Naive thymus-derived CD8-positive, alpha-beta T cell (primary cell): ENCODE measurements around the gene CASP8AP2. TPM values are rescaled to one million over a fixed set of nuclear protein-coding genes. Genes with fewer than 3 reads are reported as not detected.
"Not testable (repeated sequence)": the region's sequence is repeated elsewhere in the genome, so short reads cannot be mapped to it uniquely, and the experiment has no call there.

Experiments used
- ATAC-seq, 2 donors: fragments of 150-1000 bp; cut with Tn5 transposase in 1 of 2; sonication (Bioruptor Pico), chemical (Tn5 transposase) in 1 of 2; 1 replicate in 1 of 2; 2 replicates in 1 of 2; pipeline ENCODE4 v1.10.0; 2021; ENCODE audit warnings: mild to moderate bottlenecking in 2 of 2, moderate library complexity in 2 of 2
- POLR2A ChIA-PET: fragments of 350-600 bp; sonication (Branson Sonifier 250); formaldehyde crosslinking; loops from one replicate; lab custom pipeline; 2021; ENCODE audit warnings: antibody characterized with exemption; lab: Charles Lee
- DNase-seq, 10 donors: peaks; one replicate each; pipeline versions ENCODE4 v3.0.0 to v3.0.0-alpha.2; 2020 to 2022
- H3K27ac Mint-ChIP-seq, 10 donors: one replicate each; pipeline ENCODE4 v1.8.0; 2020 to 2022; ENCODE audit warnings: mild to moderate bottlenecking in 10 of 10, mixed read lengths in 10 of 10, moderate library complexity in 4 of 10, inconsistent platforms in 1 of 10
- H3K27me3 Mint-ChIP-seq, 5 donors: one replicate each; pipeline ENCODE4 v1.8.0; 2021 to 2022; ENCODE audit warnings: mixed read lengths in 5 of 5
- H3K36me3 Mint-ChIP-seq, 3 donors: one replicate each; pipeline ENCODE4 v1.8.0; 2020 to 2022; ENCODE audit warnings: mixed read lengths in 3 of 3, mild to moderate bottlenecking in 2 of 3, inconsistent platforms in 1 of 3
- H3K4me1 Mint-ChIP-seq, 4 donors: one replicate each; pipeline ENCODE4 v1.8.0; 2021 to 2022; ENCODE audit warnings: mixed read lengths in 4 of 4
- H3K4me3 Mint-ChIP-seq, 10 donors: one replicate each; pipeline ENCODE4 v1.8.0; 2020 to 2022; ENCODE audit warnings: mild to moderate bottlenecking in 10 of 10, mixed read lengths in 10 of 10, moderate library complexity in 6 of 10, inconsistent platforms in 1 of 10
- H3K9me3 Mint-ChIP-seq, 9 donors: one replicate each; pipeline ENCODE4 v1.8.0; 2020 to 2022; ENCODE audit warnings: mixed read lengths in 9 of 9, mild to moderate bottlenecking in 3 of 9, inconsistent platforms in 1 of 9, moderate library complexity in 1 of 9
- polyA plus RNA-seq, 3 donors: library from polyadenylated mRNA; unstranded; fragments of 300-500 nt; fragmentation: Illumina TruSeq; gene quantifications; one replicate each; pipeline ENCODE4 v1.2.3, GENCODE V29; 2021
- total RNA-seq, 8 experiments: library from RNA in 2 of 8; stranded (reverse) in 2 of 8; gene quantifications; one replicate each; pipeline ENCODE4 v1.2.3 and lab custom pipeline; 2021 to 2026

CASP8AP2 gene
- total and polyA plus RNA-seq, 5 experiments from 2014 or later = 37.7 to 54.4 (median 47.0) TPM

GRCh38 chr6:89828475-89828987 lies 1.1 kb upstream of the CASP8AP2 start:
- not testable (repeated sequence) for ATAC-seq, H3K27me3 Mint-ChIP-seq, H3K9me3 Mint-ChIP-seq, DNase-seq
- H3K4me3 Mint-ChIP-seq = peak overlapping the region; percentile 95 to 99 (median 98)
- peaks cover 0 to 23% (median 9%) of the 10 kb centered on the region in 3 donors for H3K36me3 Mint-ChIP-seq
- H3K27ac Mint-ChIP-seq = peak overlapping the region; percentile 58 to 97 (median 96)
- POLR2A ChIA-PET = interaction anchor here (0.7 to 2.9 kb wide), 6 partner anchors 9 to 749 kb away, joined by 3 to 79 read pairs (median 6); partner anchors contain the start of gene MDN1
- peaks cover 10 to 36% (median 31%) of the 10 kb centered on the region in 4 donors for H3K4me1 Mint-ChIP-seq

- no peaks in the 10 kb centered on the region for H3K9me3 Mint-ChIP-seq
- H3K36me3 Mint-ChIP-seq = peaks cover 0 to 25% (median 9%) of the 10 kb centered on the region in 3 donors
- peak in 1 of 10 donors; percentile 68 for DNase-seq
- H3K27ac Mint-ChIP-seq = peak overlapping the region; percentile 58 to 97 (median 96)
- no peaks in the 10 kb centered on the region for H3K27me3 Mint-ChIP-seq
- peak overlapping the region; percentile 95 to 99 (median 98) for H3K4me3 Mint-ChIP-seq
- peak; percentile 53 to 55 for ATAC-seq
- POLR2A ChIA-PET = interaction anchor here (0.7 to 2.9 kb wide), 10 partner anchors 9 to 750 kb away, joined by 3 to 79 read pairs (median 4); partner anchors contain the start of gene MDN1
- H3K4me1 Mint-ChIP-seq = peaks cover 10 to 38% (median 34%) of the 10 kb centered on the region in 4 donors
These were observed 650 bp upstream of the CASP8AP2 start for GRCh38 chr6:89828988-89829471.

DNA sequence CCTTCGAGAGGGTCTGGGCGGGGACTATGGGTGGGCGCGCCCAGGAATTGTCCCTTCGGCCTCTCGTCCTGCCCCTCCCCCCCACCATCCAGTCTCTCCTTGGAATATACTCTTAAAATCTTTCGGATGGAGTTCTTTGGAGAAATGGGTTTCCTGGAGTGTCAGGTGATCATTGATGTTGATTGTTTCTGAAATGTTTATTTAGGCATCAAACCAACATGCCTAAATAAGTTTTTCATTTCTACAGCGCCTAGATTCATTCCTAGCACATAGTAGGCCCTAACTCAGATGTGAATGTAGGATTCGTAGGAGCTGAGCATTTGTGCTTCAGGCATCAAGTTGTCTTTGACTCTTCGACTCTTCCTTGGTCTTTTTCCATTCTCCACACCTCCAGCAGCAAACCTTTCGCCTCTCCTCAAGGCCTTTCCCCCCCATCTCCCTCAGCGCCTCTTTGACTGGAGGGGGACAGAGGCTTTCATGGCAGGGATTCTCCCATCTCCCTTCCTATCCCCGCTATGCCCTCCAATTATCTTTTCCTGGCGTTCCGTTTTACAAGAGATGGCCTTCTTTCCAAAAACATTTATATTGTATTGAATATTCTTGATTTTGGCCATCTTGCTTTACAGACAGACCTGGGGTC lies 610 bp downstream of the CASP8AP2 start:
- peaks cover 15 to 46% (median 43%) of the 10 kb centered on the region in 4 donors for H3K4me1 Mint-ChIP-seq
- POLR2A ChIA-PET = interaction anchor here (1.2 to 2.9 kb wide), 3 partner anchors 10 to 15 kb away, joined by 4 to 79 read pairs (median 10); partner anchors contain the start of gene MDN1

GRCh38 chr6:89834884-89835792 lies 5.5 kb downstream of the CASP8AP2 start:
- peak overlapping the region; percentile 86 to 96 (median 92) for H3K27ac Mint-ChIP-seq
- H3K4me1 Mint-ChIP-seq = peaks cover 28 to 70% (median 61%) of the 10 kb centered on the region in 4 donors
- no peaks in the 10 kb centered on the region for H3K9me3 Mint-ChIP-seq
- ATAC-seq = peak; percentile 80 to 87
- DNase-seq = peak in 5 of 10 donors; percentile 8 to 34 (median 23)
- no peaks in the 10 kb centered on the region for H3K27me3 Mint-ChIP-seq
- peak overlapping the region; percentile 31 to 86 (median 76) for H3K4me3 Mint-ChIP-seq
- POLR2A ChIA-PET = interaction anchor here (1.1 to 1.4 kb wide), 2 partner anchors 15 to 31 kb away, joined by 3 to 10 read pairs; partner anchors contain the start of gene MDN1
- peaks cover 0 to 51% (median 20%) of the 10 kb centered on the region in 3 donors for H3K36me3 Mint-ChIP-seq

More for the DNA sequence above, 610 bp downstream of the CASP8AP2 start:
- peak in 1 of 10 donors; percentile 7 for DNase-seq
- Mint-ChIP-seq H3K9me3 (no peaks in the 10 kb centered on the region), H3K4me3 (peak overlapping the region; percentile 95 to 99 (median 98)), H3K36me3 (peaks cover 0 to 27% (median 10%) of the 10 kb centered on the region in 3 donors), H3K27ac (peak overlapping the region; percentile 37 to 97 (median 90)), H3K27me3 (no peaks in the 10 kb centered on the region)
- ATAC-seq = no peak

GRCh38 chr6:89836639-89837222 lies 7.1 kb downstream of the CASP8AP2 start:
- H3K4me1 Mint-ChIP-seq = peaks cover 24 to 63% (median 54%) of the 10 kb centered on the region in 4 donors
- H3K27me3 Mint-ChIP-seq = no peaks in the 10 kb centered on the region
- H3K9me3 Mint-ChIP-seq = no peaks in the 10 kb centered on the region
- peaks cover 0 to 53% (median 20%) of the 10 kb centered on the region in 3 donors for H3K36me3 Mint-ChIP-seq
- ATAC-seq (no peak), DNase-seq (no peak)
- peak overlapping the region in 8 of 10 donors; percentile 70 to 88 (median 77) for H3K27ac Mint-ChIP-seq
- POLR2A ChIA-PET = interaction anchor here (0.6 to 1.9 kb wide), 5 partner anchors 11 to 199 kb away, joined by 3 to 4 read pairs (median 3); no protein-coding TSS in a partner anchor
- peak overlapping the region in 7 of 10 donors; percentile 1 to 63 (median 33) for H3K4me3 Mint-ChIP-seq

DNA sequence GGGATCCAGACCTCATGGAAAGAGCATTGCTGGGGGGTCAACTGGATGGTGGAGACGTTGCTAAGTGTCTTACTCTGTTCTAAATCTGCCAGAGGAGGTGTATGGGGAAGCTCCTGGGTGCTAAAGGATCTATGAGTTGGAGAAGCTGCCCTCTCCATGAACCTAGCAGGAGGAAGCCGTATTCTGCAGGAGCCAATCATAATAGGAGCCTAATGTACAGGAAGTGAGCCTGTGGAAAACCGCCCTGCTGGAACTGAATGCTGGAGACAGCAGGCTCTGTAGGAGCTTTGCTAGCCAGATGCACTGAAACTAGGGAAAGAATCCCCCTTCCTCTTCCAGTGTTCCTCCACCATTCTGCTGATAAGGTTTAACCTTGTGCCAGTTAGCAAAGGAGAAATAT lies 10.9 kb downstream of the CASP8AP2 start:
- ATAC-seq (no peak), DNase-seq (no peak)
- Mint-ChIP-seq H3K36me3 (peaks cover 0 to 38% (median 8%) of the 10 kb centered on the region in 3 donors), H3K4me3 (peak overlapping the region in 2 of 10 donors; percentile 11 to 40), H3K27ac (peak overlapping the region in 6 of 10 donors; percentile 2 to 74 (median 60)), H3K9me3 (no peaks in the 10 kb centered on the region), H3K4me1 (peaks cover 29 to 60% (median 51%) of the 10 kb centered on the region in 4 donors), H3K27me3 (no peaks in the 10 kb centered on the region)
- POLR2A ChIA-PET = interaction anchor here (1.9 kb wide), 1 partner anchor 11 kb away, joined by 10 read pairs; the partner anchor contains the start of gene CASP8AP2

GRCh38 chr6:89842228-89842627 lies 12.5 kb downstream of the CASP8AP2 start:
- POLR2A ChIA-PET = interaction anchor here (1.5 kb wide), 1 partner anchor 13 kb away, joined by 4 read pairs; the partner anchor contains the start of gene CASP8AP2

GRCh38 chr6:89843070-89843469 lies 13.4 kb downstream of the CASP8AP2 start:
- ATAC-seq = no peak
- no peaks in the 10 kb centered on the region for H3K27me3 Mint-ChIP-seq
- DNase-seq = no peak
- peaks cover 0 to 34% (median 8%) of the 10 kb centered on the region in 3 donors for H3K36me3 Mint-ChIP-seq
- H3K9me3 Mint-ChIP-seq = no peaks in the 10 kb centered on the region
- H3K4me1 Mint-ChIP-seq = peaks cover 20 to 37% (median 35%) of the 10 kb centered on the region in 4 donors
- POLR2A ChIA-PET = interaction anchor here (0.8 to 1.5 kb wide), 2 partner anchors 14 to 19 kb away, joined by 3 to 4 read pairs; partner anchors contain the start of gene CASP8AP2
- H3K4me3 Mint-ChIP-seq = peak overlapping the region in 3 of 10 donors; percentile 1 to 19 (median 4)
- peak overlapping the region in 7 of 10 donors; percentile 3 to 76 (median 11) for H3K27ac Mint-ChIP-seq

More at GRCh38 chr6:89842228-89842627, 12.5 kb downstream of the CASP8AP2 start:
- DNase-seq (no peak), ATAC-seq (no peak)
- H3K4me3 Mint-ChIP-seq = no peak overlapping the region
- peaks cover 0 to 35% (median 12%) of the 10 kb centered on the region in 3 donors for H3K36me3 Mint-ChIP-seq
- H3K4me1 Mint-ChIP-seq = peaks cover 20 to 45% (median 36%) of the 10 kb centered on the region in 4 donors
- no peaks in the 10 kb centered on the region for H3K9me3 Mint-ChIP-seq
- peak overlapping the region in 6 of 10 donors; percentile 3 to 64 (median 26) for H3K27ac Mint-ChIP-seq
- no peaks in the 10 kb centered on the region for H3K27me3 Mint-ChIP-seq

DNA sequence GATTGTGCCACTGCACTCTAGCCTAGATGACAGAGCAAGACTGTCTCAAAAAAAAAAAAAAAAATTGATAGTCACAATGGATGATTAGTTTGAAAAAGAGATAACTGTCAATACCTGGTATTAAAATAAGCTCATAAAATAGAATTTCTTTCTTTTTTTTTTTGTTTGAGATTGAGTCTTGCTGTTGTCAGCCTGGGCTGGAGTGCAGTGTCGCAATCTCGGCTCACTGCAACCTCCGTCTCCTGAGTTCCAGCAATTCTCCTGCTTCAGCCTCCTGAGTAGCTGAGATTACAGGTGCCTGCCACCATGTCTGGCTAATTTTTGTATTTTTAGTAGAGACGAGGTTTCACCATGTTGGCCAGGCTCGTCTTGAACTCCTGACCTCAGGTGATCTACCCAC lies 17.8 kb downstream of the CASP8AP2 start:
- not testable (repeated sequence) for ATAC-seq, H3K27me3 Mint-ChIP-seq, DNase-seq, H3K9me3 Mint-ChIP-seq, H3K4me3 Mint-ChIP-seq, H3K27ac Mint-ChIP-seq
- Mint-ChIP-seq H3K4me1 (peaks cover 11 to 31% (median 16%) of the 10 kb centered on the region in 4 donors), H3K36me3 (peaks cover 0 to 59% (median 16%) of the 10 kb centered on the region in 3 donors)
- POLR2A ChIA-PET = interaction anchor here (0.5 kb wide), 1 partner anchor 57 kb away, joined by 3 read pairs; no protein-coding TSS in a partner anchor

GRCh38 chr6:89853068-89853467 lies 23.4 kb downstream of the CASP8AP2 start:
- peaks cover 9 to 96% (median 42%) of the 10 kb centered on the region in 3 donors for H3K36me3 Mint-ChIP-seq
- no peak for ATAC-seq

GRCh38 chr6:89858041-89858440 lies 28.4 kb downstream of the CASP8AP2 start:
- ATAC-seq = no peak
- Mint-ChIP-seq H3K36me3 (peaks cover 29 to 90% (median 62%) of the 10 kb centered on the region in 3 donors), H3K4me3 (no peak overlapping the region), H3K9me3 (peaks cover 0 to 9% (median 0%) of the 10 kb centered on the region in 9 donors), H3K4me1 (peaks cover 0 to 15% (median 10%) of the 10 kb centered on the region in 4 donors), H3K27ac (no peak overlapping the region), H3K27me3 (no peaks in the 10 kb centered on the region)
- no peak for DNase-seq
- POLR2A ChIA-PET = no interaction called here

More at GRCh38 chr6:89853068-89853467, 23.4 kb downstream of the CASP8AP2 start:
- DNase-seq = no peak
- POLR2A ChIA-PET = interaction anchor here (0.6 kb wide), 1 partner anchor 39 kb away, joined by 6 read pairs; no protein-coding TSS in a partner anchor
- Mint-ChIP-seq H3K27me3 (no peaks in the 10 kb centered on the region), H3K4me3 (no peak overlapping the region), H3K9me3 (no peaks in the 10 kb centered on the region), H3K27ac (no peak overlapping the region), H3K4me1 (peaks cover 0 to 14% (median 4%) of the 10 kb centered on the region in 4 donors)
